Right lung (tissue), 5 donors: ENCODE results near the gene CCNI. TPM values are rescaled to one million over a fixed set of nuclear protein-coding genes. Genes with fewer than 3 reads are reported as not detected.

Source experiments
- DNase-seq, 2 donors: peaks; one replicate each; pipeline ENCODE4 v3.0.0-alpha.2; 2013
- polyA plus RNA-seq, 5 donors: library from polyadenylated mRNA; unstranded; fragments of 120-200 nt; gene quantifications; one replicate each; pipeline versions ENCODE4 v1.2.1 to v1.2.3, GENCODE V29; 2013; ENCODE audit warnings: inconsistent platforms in 1 of 5, low replicate concordance in 1 of 5; ENCODE audit not compliant: insufficient read length in 5 of 5, insufficient read depth in 1 of 5

CCNI gene
- polyA plus RNA-seq, 5 donors = 263 to 389 (median 296) TPM

DNA sequence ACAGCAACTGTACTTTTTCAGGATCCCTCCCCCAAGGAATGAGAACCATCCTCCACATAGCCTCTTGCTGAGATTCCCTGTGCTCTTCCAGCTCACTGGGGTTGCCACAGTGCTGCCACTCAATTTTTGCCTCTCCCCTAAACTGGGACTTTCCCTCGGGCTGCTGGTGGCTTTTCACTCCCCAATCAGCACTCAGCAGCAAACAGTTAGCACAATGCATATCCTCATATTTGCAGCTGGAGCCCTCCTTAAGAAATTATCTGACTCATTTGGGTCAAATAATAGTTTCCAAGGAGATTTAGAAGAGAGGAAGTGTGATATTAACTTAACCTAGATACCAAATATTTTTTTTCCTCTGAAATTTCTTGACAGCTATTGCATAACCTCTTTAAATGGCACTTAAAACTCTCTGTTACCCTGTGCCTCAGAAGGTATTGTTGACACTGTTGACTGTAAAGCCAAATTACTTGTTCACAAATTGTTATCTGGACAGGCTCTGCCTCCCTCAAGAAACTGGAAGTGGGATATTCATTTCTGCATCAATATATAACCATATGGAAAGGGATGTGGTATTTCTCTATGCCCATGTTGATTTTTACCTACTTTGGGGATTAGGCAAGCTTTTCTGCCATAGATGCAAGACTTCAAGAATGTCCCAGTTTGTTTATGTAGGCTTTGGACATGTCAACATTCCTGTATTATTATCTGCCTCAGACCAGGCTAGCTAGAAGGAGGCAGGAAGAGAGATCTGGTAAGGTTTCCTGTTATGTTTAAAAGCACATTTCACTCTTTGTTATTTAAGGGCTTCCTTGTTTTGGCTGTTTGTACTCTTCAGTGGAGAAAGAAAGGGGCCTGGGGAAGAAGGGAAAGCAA is 68.2 kb downstream of the CCNI start:
- DNase-seq = peak in 1 of 2 donors; percentile 37

GRCh38 chr4:77006753-77007353 is 68.9 kb downstream of the CCNI start:
- no peak for DNase-seq

GRCh38 chr4:77003400-77003799 is 72.4 kb downstream of the CCNI start:
- DNase-seq = no peak

DNA sequence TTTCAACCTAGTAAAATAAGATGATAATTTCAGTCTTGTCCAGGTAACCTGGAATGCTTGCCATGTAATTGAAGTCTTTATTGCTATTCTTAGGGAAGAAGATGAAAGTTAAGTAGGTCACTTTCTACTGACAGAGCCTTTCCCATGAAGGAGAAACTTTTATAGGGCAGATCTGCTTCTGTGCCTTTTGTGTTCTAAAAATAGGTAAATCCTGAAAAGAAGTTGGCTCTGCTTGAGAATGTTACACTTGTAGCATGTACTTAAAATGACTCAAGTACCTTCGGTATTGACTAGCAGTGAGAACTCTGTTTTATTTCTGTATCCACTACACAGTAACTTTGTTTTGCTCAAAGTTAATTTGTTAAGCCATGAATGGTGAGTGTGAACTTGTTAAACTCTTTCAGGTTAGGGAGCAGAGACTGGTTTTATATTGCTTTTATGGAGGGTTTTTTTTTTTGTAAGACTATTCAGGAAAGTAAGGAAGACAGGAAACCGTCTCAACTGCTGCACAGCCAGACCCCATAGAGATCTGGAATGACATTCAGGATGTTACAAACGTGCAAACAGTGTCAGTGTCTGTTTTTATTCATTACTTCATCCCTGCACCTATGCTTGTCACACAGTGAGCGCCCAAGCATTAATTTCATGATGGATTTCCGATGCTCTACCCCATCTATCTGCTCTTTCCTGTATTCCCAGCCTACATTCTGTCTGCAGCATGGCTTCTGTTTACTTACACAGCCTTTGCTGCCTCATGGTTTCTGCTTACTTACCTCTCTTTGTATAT is 73.3 kb downstream of the CCNI start:
- peak in 1 of 2 donors; percentile 34 for DNase-seq

GRCh38 chr4:77001907-77002306 is 73.9 kb downstream of the CCNI start:
- DNase-seq = no peak

DNA sequence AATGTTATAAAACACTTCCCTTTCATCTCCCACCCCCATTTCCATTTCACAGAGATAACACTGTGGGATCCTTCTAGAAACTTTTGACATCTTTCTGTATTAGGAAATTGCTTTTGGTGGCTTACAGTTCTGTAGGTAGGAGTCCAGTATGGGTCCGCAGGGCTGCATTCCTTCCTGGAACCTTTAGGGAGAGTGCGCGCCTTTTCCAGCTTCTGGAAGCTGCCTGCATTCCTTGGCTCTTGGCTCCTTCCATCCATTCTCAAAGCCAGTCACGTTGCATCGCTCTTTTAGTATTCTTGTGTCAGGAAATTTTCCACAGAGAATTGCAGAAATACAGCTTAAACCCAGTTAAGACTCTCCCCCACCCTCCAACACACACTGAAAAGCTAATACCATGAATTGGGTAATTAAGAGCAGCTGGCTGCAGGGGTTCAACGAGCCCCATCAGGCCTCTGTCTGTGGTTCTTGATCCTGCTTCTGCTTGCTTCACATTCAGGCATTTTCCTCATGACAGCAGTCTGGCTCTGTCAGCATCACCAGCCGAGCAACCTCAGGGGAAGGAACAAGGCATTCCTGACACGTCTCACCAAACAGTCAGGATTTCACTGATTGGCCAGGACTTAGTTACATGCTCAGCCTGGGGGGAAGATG is 77.4 kb downstream of the CCNI start:
- DNase-seq = no peak

GRCh38 chr4:76997532-76997931 is 78.3 kb downstream of the CCNI start:
- DNase-seq = no peak

Other genes with a start within 250 kb of the CCNI start
- gene SOWAHB, start 177.8 kb downstream of the CCNI start, polyA plus RNA-seq = 1 to 10 TPM; 2.6 to 3.7 (median 3.2) TPM
- 100 to 1,000 TPM; 121 to 171 (median 164) TPM for gene SEPTIN11, start 126.2 kb downstream of the CCNI start, polyA plus RNA-seq
- gene CCNG2, start 81.2 kb upstream of the CCNI start, polyA plus RNA-seq = 100 to 1,000 TPM in 4 of 5 donors, 10 to 100 TPM in 1; 78.1 to 125 (median 114) TPM